Astrocyte (in vitro differentiated cells and primary cell): ENCODE measurements around the gene RAB3B. TPM values are rescaled to one million over a fixed set of nuclear protein-coding genes. Genes with fewer than 3 reads are reported as not detected.
A peak's percentile ranks its signal among the peaks of the same experiment; 100 is the strongest.
"Not testable (repeated sequence)": the region's sequence is repeated elsewhere in the genome, so short reads cannot be mapped to it uniquely, and the experiment has no call there.

Experiments used
- DNase-seq: peaks from one replicate; pipeline ENCODE4 v3.0.0-alpha.2; 2010; ENCODE audit warnings: low read depth
- FAIRE-seq: peaks from 2 replicates; lab custom pipeline; 2011; peaks lifted over from hg19 to GRCh38; lab: Jason Lieb, UNC
- H2AFZ ChIP-seq: 2 replicates; pipeline ENCODE4 v1.6.0; 2012; ENCODE audit warnings: low read depth, low read length, inconsistent platforms
- H3K27ac ChIP-seq: 2 replicates; pipeline ENCODE4 v1.5.1; 2011; ENCODE audit warnings: low read depth, low read length, inconsistent platforms
- H3K27me3 ChIP-seq: 2 replicates; pipeline ENCODE4 v1.6.0; 2011; ENCODE audit warnings: low read length, inconsistent platforms; ENCODE audit not compliant: insufficient read depth
- H3K36me3 ChIP-seq: 2 replicates; pipeline ENCODE4 v1.5.1; 2011; ENCODE audit warnings: low read length, inconsistent platforms; ENCODE audit not compliant: insufficient read depth
- H3K4me1 ChIP-seq: 2 replicates; pipeline ENCODE4 v1.5.1; 2011; ENCODE audit warnings: low read length, inconsistent platforms; ENCODE audit not compliant: insufficient read depth
- H3K4me2 ChIP-seq: 2 replicates; pipeline ENCODE4 v1.6.0; 2012; ENCODE audit warnings: low read length, inconsistent platforms
- H3K4me3 ChIP-seq: 2 replicates; pipeline ENCODE4 v1.5.1; 2011; ENCODE audit warnings: low read depth, mild to moderate bottlenecking, low read length, inconsistent platforms; ENCODE audit not compliant: insufficient read depth
- H3K79me2 ChIP-seq: 2 replicates; pipeline ENCODE4 v1.6.0; 2012; ENCODE audit warnings: mild to moderate bottlenecking, low read length, inconsistent platforms; ENCODE audit not compliant: insufficient read depth
- H3K9ac ChIP-seq: 2 replicates; pipeline ENCODE4 v1.6.0; 2012; ENCODE audit warnings: mild to moderate bottlenecking, low read length, inconsistent platforms
- H3K9me3 ChIP-seq: 2 replicates; pipeline ENCODE4 v1.5.1; 2012; ENCODE audit warnings: low read depth, mild to moderate bottlenecking, low read length, inconsistent platforms; ENCODE audit not compliant: insufficient read depth
- H4K20me1 ChIP-seq: 2 replicates; pipeline ENCODE4 v1.6.0; 2012; ENCODE audit warnings: low read length, inconsistent platforms; ENCODE audit not compliant: insufficient read depth
- H3K27ac Mint-ChIP-seq: one replicate; pipeline ENCODE4 v1.8.0; 2021; ENCODE audit warnings: mild to moderate bottlenecking, mixed read lengths; ENCODE audit not compliant: unreplicated experiment
- H3K27me3 Mint-ChIP-seq: one replicate; pipeline ENCODE4 v1.8.0; 2021; ENCODE audit warnings: low read depth, mixed read lengths; ENCODE audit not compliant: unreplicated experiment
- H3K36me3 Mint-ChIP-seq: one replicate; pipeline ENCODE4 v1.8.0; 2021; ENCODE audit warnings: low read depth, mixed read lengths; ENCODE audit not compliant: unreplicated experiment
- H3K4me1 Mint-ChIP-seq: one replicate; pipeline ENCODE4 v1.8.0; 2021; ENCODE audit warnings: low read depth, mixed read lengths; ENCODE audit not compliant: unreplicated experiment
- H3K4me3 Mint-ChIP-seq: one replicate; pipeline ENCODE4 v1.8.0; 2021; ENCODE audit warnings: mild to moderate bottlenecking, moderate library complexity, mixed read lengths; ENCODE audit not compliant: unreplicated experiment
- H3K9me3 Mint-ChIP-seq: one replicate; pipeline ENCODE4 v1.8.0; 2021; ENCODE audit warnings: mild to moderate bottlenecking, mixed read lengths; ENCODE audit not compliant: unreplicated experiment
- CTCF ChIP-seq: IDR thresholded peaks from 2 replicates; pipeline ENCODE4 v1.5.1; 2011; ENCODE audit warnings: low read depth, mild to moderate bottlenecking, inconsistent platforms, low read length, moderate library complexity; ENCODE audit not compliant: insufficient read depth
- EZH2 ChIP-seq: IDR thresholded peaks from 2 replicates; pipeline ENCODE4 v1.6.1; 2012; ENCODE audit warnings: mild to moderate bottlenecking, low read length, inconsistent platforms; ENCODE audit not compliant: insufficient read depth
- total RNA-seq: library from RNA; stranded (reverse); gene quantifications from 2 replicates; pipeline ENCODE4 v1.2.1, GENCODE V29; 2021

The RAB3B gene
- total RNA-seq, 1 donor from 2014 or later, result 49.2 TPM

DNA sequence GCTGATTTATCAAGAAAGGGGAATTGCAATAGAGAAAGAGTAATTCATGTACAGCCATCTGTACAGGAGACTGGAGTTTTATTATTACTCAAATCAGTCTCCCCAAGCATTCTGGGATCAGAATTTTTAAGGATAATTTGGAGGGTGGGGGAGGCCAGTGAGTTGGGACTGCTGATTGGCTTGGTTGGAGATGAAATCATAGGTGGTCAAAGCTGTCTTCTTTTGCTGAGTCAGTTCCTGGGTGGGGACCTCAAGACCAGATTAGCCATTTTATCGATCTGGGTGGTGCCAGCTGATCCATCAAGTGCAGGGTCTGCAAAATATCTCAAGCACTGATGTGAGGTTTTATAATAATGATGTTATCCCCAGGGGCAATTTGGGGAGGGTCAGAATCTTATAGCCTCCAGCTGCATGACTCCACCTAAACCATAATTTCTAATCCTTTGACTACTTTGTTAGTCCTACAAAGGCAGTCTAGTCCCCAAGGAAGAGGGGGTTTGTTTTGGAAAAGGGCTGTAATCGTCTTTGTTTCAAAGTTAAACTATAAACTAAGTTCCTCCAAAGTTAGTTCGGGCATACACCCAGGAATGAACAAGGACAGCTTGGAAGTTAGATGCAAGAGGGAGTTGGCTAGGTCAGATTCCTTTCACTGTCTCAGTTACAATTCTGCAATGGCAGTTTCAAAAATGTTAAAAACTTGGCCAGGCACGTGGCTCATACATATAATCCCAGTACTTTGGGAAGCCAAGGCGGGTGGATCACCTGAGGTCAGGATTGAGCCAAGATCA, 16.9 kb upstream of the RAB3B start:
- TF ChIP-seq EZH2, result no peak
- no peak for TF ChIP-seq CTCF
- no peaks in the 10 kb centered on the region for H3K36me3 ChIP-seq
- H3K27ac ChIP-seq, result no peak overlapping the region
- no peaks in the 10 kb centered on the region for H3K36me3 Mint-ChIP-seq
- peak; percentile 11 for DNase-seq
- no peaks in the 10 kb centered on the region for H4K20me1 ChIP-seq
- no peaks in the 10 kb centered on the region for H3K9me3 ChIP-seq
- no peaks in the 10 kb centered on the region for H3K9me3 Mint-ChIP-seq
- no peak overlapping the region for H3K4me2 ChIP-seq
- H2AFZ ChIP-seq, result peak overlapping the region; percentile 21
- peaks cover 16% of the 10 kb centered on the region for H3K4me1 ChIP-seq
- FAIRE-seq, result no peak
- no peak overlapping the region for H3K9ac ChIP-seq
- H3K79me2 ChIP-seq, result no peaks in the 10 kb centered on the region
- H3K27ac Mint-ChIP-seq, result peak overlapping the region; percentile 95
- no peaks in the 10 kb centered on the region for H3K27me3 Mint-ChIP-seq
- H3K4me3 ChIP-seq, result no peak overlapping the region
- H3K4me1 Mint-ChIP-seq, result peaks cover 22% of the 10 kb centered on the region
- H3K4me3 Mint-ChIP-seq, result peak overlapping the region; percentile 64
- H3K27me3 ChIP-seq, result no peaks in the 10 kb centered on the region

DNA sequence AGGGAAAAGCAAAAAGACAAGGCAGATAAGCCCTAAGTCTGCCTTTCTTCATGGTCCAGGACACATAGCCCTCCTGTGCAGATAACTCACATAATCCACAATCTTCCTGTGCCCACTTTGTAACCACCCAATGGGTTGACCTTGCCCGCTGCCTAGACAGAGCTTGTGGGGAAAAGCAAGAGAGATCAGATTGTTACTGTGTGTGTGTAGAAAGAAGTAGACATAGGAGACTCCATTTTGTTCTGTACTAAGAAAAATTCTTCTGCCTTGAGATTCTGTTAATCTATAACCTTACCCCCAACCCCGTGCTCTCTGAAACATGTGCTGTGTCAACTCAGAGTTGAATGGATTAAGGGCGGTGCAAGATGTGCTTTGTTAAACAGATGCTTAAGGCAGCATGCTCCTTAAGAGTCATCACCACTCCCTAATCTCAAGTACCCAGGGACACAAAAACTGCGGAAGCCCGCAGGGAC, 15.6 kb upstream of the RAB3B start:
- not testable (repeated sequence) for FAIRE-seq, H3K27me3 Mint-ChIP-seq, H3K9me3 Mint-ChIP-seq, H3K9me3 ChIP-seq, H3K36me3 ChIP-seq, H3K79me2 ChIP-seq, H3K27me3 ChIP-seq, H3K36me3 Mint-ChIP-seq, H4K20me1 ChIP-seq
- peak; percentile 9 for DNase-seq
- peak overlapping the region; percentile 17 for H3K4me3 Mint-ChIP-seq
- H3K4me1 Mint-ChIP-seq, result peaks cover 22% of the 10 kb centered on the region
- Histone ChIP-seq H3K4me2 (peak overlapping the region; percentile 82), H3K4me3 (peak overlapping the region; percentile 40), H3K27ac (peak overlapping the region; percentile 99), H2AFZ (peak overlapping the region; percentile 64), H3K4me1 (peaks cover 16% of the 10 kb centered on the region), H3K9ac (peak overlapping the region; percentile 88)
- peak overlapping the region; percentile 100 for H3K27ac Mint-ChIP-seq

DNA sequence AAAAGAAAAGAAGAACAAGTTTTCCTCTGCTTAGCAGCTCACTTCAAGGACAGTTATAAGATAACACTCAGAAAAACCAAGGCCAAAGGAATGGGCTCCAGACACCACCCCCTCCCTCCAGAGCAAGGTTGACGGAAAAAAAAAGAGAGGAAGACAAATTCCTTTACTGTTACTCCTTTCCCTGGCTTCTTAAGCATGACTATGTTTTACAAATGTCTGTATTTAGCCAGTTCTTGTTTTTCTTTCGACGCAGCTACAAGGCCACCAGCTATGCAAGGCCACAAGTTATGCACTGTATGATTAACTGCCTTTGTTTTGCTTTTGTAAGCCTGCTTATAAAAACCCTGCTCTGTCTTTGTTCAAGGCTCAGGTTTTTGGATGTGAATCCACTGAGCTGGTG, 15.0 kb upstream of the RAB3B start:
- H3K4me3 Mint-ChIP-seq, result peak overlapping the region; percentile 45
- DNase-seq, result peak; percentile 94
- H3K27ac ChIP-seq, result peak overlapping the region; percentile 99

More for the DNA sequence above, 15.0 kb upstream of the RAB3B start:
- H3K79me2 ChIP-seq, H3K27me3 Mint-ChIP-seq, H3K9me3 Mint-ChIP-seq, H3K36me3 ChIP-seq, H3K9me3 ChIP-seq, H3K27me3 ChIP-seq, H4K20me1 ChIP-seq, H3K36me3 Mint-ChIP-seq: not testable (repeated sequence)
- Mint-ChIP-seq H3K4me1 (peaks cover 22% of the 10 kb centered on the region), H3K27ac (peak overlapping the region; percentile 100)
- H3K4me3 ChIP-seq, result peak overlapping the region; percentile 40
- peak overlapping the region; percentile 88 for H3K9ac ChIP-seq
- H2AFZ ChIP-seq, result peak overlapping the region; percentile 64
- peaks cover 16% of the 10 kb centered on the region for H3K4me1 ChIP-seq
- peak overlapping the region; percentile 82 for H3K4me2 ChIP-seq
- FAIRE-seq, result peak; percentile 62
